Measurements from ENCODE around the gene INSRR. TPM values are rescaled to one million over a fixed set of nuclear protein-coding genes. Genes with fewer than 3 reads are reported as not detected.

INSRR gene
- total RNA-seq, 4 donors from 2014 or later: not detected

- no peak overlapping the region for H3K4me3 ChIP-seq (replicated peaks in 1 of 3)
- 56 to 65% methylated on average over 2 of the region's 2 CpGs for WGBS, 2 donors
- intact Hi-C loops (cut with DNase I): no loop called here
- H3K36me3 ChIP-seq: no peaks in the 10 kb centered on the region
- H3K27ac ChIP-seq: no peak overlapping the region
- TF ChIP-seq CTCF (IDR thresholded peaks at IDR 0.05): no peak
- H3K9me3 ChIP-seq: no peaks in the 10 kb centered on the region
- no peaks in the 10 kb centered on the region for H3K4me1 ChIP-seq
- H3K27me3 ChIP-seq: no peaks in the 10 kb centered on the region
- DNase-seq: no peak
These were observed 25.3 kb downstream of the INSRR start for GRCh38 chr1:156833603-156834002.

GRCh38 chr1:156832434-156832833 is 26.5 kb downstream of the INSRR start:
- no peaks in the 10 kb centered on the region for H3K27me3 ChIP-seq
- TF ChIP-seq CTCF (IDR thresholded peaks at IDR 0.05) (no peak), POLR2A (IDR thresholded peaks at IDR 0.05) (no peak)
- H3K4me3 ChIP-seq (replicated peaks in 1 of 3): no peak overlapping the region
- WGBS, 2 donors: 74 to 78% methylated on average over 5 of the region's 5 CpGs
- no peak for DNase-seq
- no peaks in the 10 kb centered on the region for H3K9me3 ChIP-seq
- intact Hi-C loops (cut with DNase I): no loop called here
- H3K36me3 ChIP-seq: no peaks in the 10 kb centered on the region
- no peak overlapping the region for H3K27ac ChIP-seq
- H3K4me1 ChIP-seq: no peaks in the 10 kb centered on the region

GRCh38 chr1:156828400-156829124 is 30.4 kb downstream of the INSRR start:
- DNase-seq: no peak
- Histone ChIP-seq H3K9me3 (no peaks in the 10 kb centered on the region), H3K4me1 (no peaks in the 10 kb centered on the region), H3K27ac (no peak overlapping the region), H3K36me3 (no peaks in the 10 kb centered on the region), H3K4me3 (replicated peaks in 1 of 3) (no peak overlapping the region), H3K27me3 (no peaks in the 10 kb centered on the region)
- WGBS, 2 donors: 78% methylated on average over 18 of the region's 18 CpGs
- no peak for TF ChIP-seq POLR2A (IDR thresholded peaks at IDR 0.05)
- no peak for TF ChIP-seq CTCF (IDR thresholded peaks at IDR 0.05)
- intact Hi-C loops (cut with DNase I): no loop called here

- H3K27ac ChIP-seq: no peak overlapping the region
- WGBS, 2 donors: 55 to 58% methylated on average over 1 of the region's 1 CpG
- no peaks in the 10 kb centered on the region for H3K9me3 ChIP-seq
- H3K36me3 ChIP-seq: no peaks in the 10 kb centered on the region
- H3K4me1 ChIP-seq: no peaks in the 10 kb centered on the region
- no peak for DNase-seq
- TF ChIP-seq CTCF (IDR thresholded peaks at IDR 0.05) (no peak), POLR2A (IDR thresholded peaks at IDR 0.05) (no peak)
- no peaks in the 10 kb centered on the region for H3K27me3 ChIP-seq
- intact Hi-C loops (cut with DNase I): no loop called here
- no peak overlapping the region for H3K4me3 ChIP-seq (replicated peaks in 1 of 3)
These were observed 32.3 kb downstream of the INSRR start for GRCh38 chr1:156826630-156827029.

- WGBS, 2 donors: 90 to 97% methylated on average over 5 of the region's 5 CpGs
- Histone ChIP-seq H3K9me3 (no peaks in the 10 kb centered on the region), H3K27ac (no peak overlapping the region), H3K4me1 (no peaks in the 10 kb centered on the region), H3K36me3 (no peaks in the 10 kb centered on the region), H3K4me3 (replicated peaks in 1 of 3) (no peak overlapping the region), H3K27me3 (no peaks in the 10 kb centered on the region)
- TF ChIP-seq POLR2A (IDR thresholded peaks at IDR 0.05) (no peak), CTCF (IDR thresholded peaks at IDR 0.05) (no peak)
- DNase-seq: no peak
- intact Hi-C loops (cut with DNase I): no loop called here
These were observed 35.6 kb downstream of the INSRR start for GRCh38 chr1:156823210-156823790.

Data from thyroid gland (tissue), 4 donors.